ENCODE measurements around the gene ZNF283. TPM values are rescaled to one million over a fixed set of nuclear protein-coding genes. Genes with fewer than 3 reads are reported as not detected.
A peak's percentile ranks its signal among the peaks of the same experiment; 100 is the strongest.

Gene ZNF283
- total and polyA plus RNA-seq, 2 of the 13 experiments (the other 11 are each of a cell fraction or from before 2014, with no cell fraction given) = 2.0 to 11.1 TPM

DNA sequence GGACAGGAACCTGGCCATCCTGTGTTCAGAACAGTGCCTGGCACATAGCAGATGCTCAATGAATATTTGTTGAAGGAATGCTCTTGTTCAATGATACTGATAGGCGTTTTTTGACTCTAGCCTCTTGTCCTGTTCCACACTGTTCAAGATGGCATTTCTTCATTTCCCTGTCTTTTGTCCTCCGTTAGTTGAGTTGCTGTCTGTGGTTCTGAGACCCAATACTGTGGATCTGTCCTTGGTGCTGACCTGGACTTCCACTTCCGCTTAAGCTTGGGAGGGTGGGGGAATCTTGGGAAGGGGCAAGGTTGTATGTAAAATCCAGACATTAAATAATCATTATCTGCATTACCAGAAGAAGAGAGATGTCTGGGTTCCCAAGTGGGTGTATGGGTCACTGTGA, 38.1 kb upstream of the ZNF283 start (continued):
- TF ChIP-seq, protein P1, sequence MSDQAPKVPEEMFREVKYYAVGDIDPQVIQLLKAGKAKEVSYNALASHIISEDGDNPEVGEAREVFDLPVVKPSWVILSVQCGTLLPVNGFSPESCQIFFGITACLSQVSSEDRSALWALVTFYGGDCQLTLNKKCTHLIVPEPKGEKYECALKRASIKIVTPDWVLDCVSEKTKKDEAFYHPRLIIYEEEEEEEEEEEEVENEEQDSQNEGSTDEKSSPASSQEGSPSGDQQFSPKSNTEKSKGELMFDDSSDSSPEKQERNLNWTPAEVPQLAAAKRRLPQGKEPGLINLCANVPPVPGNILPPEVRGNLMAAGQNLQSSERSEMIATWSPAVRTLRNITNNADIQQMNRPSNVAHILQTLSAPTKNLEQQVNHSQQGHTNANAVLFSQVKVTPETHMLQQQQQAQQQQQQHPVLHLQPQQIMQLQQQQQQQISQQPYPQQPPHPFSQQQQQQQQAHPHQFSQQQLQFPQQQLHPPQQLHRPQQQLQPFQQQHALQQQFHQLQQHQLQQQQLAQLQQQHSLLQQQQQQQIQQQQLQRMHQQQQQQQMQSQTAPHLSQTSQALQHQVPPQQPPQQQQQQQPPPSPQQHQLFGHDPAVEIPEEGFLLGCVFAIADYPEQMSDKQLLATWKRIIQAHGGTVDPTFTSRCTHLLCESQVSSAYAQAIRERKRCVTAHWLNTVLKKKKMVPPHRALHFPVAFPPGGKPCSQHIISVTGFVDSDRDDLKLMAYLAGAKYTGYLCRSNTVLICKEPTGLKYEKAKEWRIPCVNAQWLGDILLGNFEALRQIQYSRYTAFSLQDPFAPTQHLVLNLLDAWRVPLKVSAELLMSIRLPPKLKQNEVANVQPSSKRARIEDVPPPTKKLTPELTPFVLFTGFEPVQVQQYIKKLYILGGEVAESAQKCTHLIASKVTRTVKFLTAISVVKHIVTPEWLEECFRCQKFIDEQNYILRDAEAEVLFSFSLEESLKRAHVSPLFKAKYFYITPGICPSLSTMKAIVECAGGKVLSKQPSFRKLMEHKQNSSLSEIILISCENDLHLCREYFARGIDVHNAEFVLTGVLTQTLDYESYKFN (CRISPR knock-in tag; conservative IDR thresholded peaks at IDR 0.05) = no peak
- TF ChIP-seq ZNF350 (CRISPR knock-in tag; IDR thresholded peaks at IDR 0.05; ENCODE audit: borderline replicate concordance, low read depth) = no peak
- no peak for TF ChIP-seq MAFF (IDR thresholded peaks at IDR 0.05; ENCODE audit: low read depth, low read length)
- TF ChIP-seq ZSCAN5A (CRISPR knock-in tag; IDR thresholded peaks at IDR 0.05; ENCODE audit: borderline replicate concordance) = no peak
- TF ChIP-seq ZFY (CRISPR knock-in tag; IDR thresholded peaks at IDR 0.05) = no peak
- TF ChIP-seq ZNF317 (CRISPR knock-in tag; IDR thresholded peaks at IDR 0.05) = 0 out of 2 replicates have a peak, but pooled peaks have one; percentile 43
- TF ChIP-seq ZNF678 (CRISPR knock-in tag; IDR thresholded peaks at IDR 0.05) = no peak
- TF ChIP-seq CREBL2 (CRISPR knock-in tag; IDR thresholded peaks at IDR 0.05; ENCODE audit: borderline replicate concordance) = no peak
- no peak for TF ChIP-seq SIN3B (IDR thresholded peaks at IDR 0.05; ENCODE audit: low read length)
- TF ChIP-seq HES4 (CRISPR knock-in tag; IDR thresholded peaks at IDR 0.05; ENCODE audit: borderline replicate concordance) = 0 out of 2 replicates have a peak, but pooled peaks have one; percentile 31
- TF ChIP-seq PITX1 (CRISPR knock-in tag; IDR thresholded peaks at IDR 0.05) = no peak
- no peak for TF ChIP-seq GRHL1 (CRISPR knock-in tag; conservative IDR thresholded peaks at IDR 0.05)
- no peak for TF ChIP-seq ZNF501 (CRISPR knock-in tag; IDR thresholded peaks at IDR 0.05)
- TF ChIP-seq PAF1 (CRISPR knock-in tag; IDR thresholded peaks at IDR 0.05) = no peak
- TF ChIP-seq ZNF879 (CRISPR knock-in tag; IDR thresholded peaks at IDR 0.05) = no peak
- TF ChIP-seq ZNF556 (CRISPR knock-in tag; IDR thresholded peaks at IDR 0.05; ENCODE audit: borderline replicate concordance) = no peak
- TF ChIP-seq CHCHD3 (CRISPR knock-in tag; IDR thresholded peaks at IDR 0.05) = no peak
- TF ChIP-seq, protein P2, sequence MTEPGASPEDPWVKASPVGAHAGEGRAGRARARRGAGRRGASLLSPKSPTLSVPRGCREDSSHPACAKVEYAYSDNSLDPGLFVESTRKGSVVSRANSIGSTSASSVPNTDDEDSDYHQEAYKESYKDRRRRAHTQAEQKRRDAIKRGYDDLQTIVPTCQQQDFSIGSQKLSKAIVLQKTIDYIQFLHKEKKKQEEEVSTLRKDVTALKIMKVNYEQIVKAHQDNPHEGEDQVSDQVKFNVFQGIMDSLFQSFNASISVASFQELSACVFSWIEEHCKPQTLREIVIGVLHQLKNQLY (CRISPR knock-in tag; IDR thresholded peaks at IDR 0.05) = no peak
- peak; percentile 62; the same call in 1 of the 2 replicates for TF ChIP-seq ZBTB26 (CRISPR knock-in tag; IDR thresholded peaks at IDR 0.05; ENCODE audit: borderline replicate concordance)
- TF ChIP-seq, protein P3, sequence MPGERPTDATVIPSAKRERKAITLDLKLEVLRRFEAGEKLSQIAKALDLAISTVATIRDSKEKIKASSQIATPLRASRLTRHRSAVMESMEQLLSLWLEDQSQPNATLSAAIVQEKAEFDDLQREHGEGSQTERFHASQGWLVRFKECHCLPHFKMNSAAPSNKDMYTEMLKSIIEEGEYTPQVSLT (CRISPR knock-in tag; IDR thresholded peaks at IDR 0.05; ENCODE audit: borderline replicate concordance, low read depth) = no peak
- TF ChIP-seq KDM4B (CRISPR knock-in tag; IDR thresholded peaks at IDR 0.05) = no peak

Measured in HepG2 (cell line).